Fibroblast of the aortic adventitia (primary cell): ENCODE measurements around the gene MARS1. TPM values are rescaled to one million over a fixed set of nuclear protein-coding genes. Genes with fewer than 3 reads are reported as not detected.
"Not testable (repeated sequence)": the region's sequence is repeated elsewhere in the genome, so short reads cannot be mapped to it uniquely, and the experiment has no call there.

Experiments
- DNase-seq: peaks from one replicate; pipeline ENCODE4 v3.0.0-alpha.2; 2010; ENCODE audit warnings: low read depth
- H3K4me3 ChIP-seq: 2 replicates; pipeline ENCODE4 v1.5.1; 2011; ENCODE audit warnings: low read depth, mild to moderate bottlenecking, control low read depth, low read length, moderate library complexity
- total RNA-seq: library from RNA; depleted of rRNA; stranded (reverse); fragments of >200 nt; gene quantifications from 2 replicates; pipeline ENCODE4 v1.2.3, GENCODE V29; 2012; ENCODE audit warnings: low replicate concordance
- TF ChIP-seq, protein P1 (sequence below): IDR thresholded peaks from 2 replicates; pipeline ENCODE4 v1.5.1; 2011; ENCODE audit warnings: mild to moderate bottlenecking, low read length, control low read depth, inconsistent platforms; ENCODE audit not compliant: insufficient read depth

Gene MARS1
- 185 and 272 TPM in 2 replicates for total RNA-seq

DNA sequence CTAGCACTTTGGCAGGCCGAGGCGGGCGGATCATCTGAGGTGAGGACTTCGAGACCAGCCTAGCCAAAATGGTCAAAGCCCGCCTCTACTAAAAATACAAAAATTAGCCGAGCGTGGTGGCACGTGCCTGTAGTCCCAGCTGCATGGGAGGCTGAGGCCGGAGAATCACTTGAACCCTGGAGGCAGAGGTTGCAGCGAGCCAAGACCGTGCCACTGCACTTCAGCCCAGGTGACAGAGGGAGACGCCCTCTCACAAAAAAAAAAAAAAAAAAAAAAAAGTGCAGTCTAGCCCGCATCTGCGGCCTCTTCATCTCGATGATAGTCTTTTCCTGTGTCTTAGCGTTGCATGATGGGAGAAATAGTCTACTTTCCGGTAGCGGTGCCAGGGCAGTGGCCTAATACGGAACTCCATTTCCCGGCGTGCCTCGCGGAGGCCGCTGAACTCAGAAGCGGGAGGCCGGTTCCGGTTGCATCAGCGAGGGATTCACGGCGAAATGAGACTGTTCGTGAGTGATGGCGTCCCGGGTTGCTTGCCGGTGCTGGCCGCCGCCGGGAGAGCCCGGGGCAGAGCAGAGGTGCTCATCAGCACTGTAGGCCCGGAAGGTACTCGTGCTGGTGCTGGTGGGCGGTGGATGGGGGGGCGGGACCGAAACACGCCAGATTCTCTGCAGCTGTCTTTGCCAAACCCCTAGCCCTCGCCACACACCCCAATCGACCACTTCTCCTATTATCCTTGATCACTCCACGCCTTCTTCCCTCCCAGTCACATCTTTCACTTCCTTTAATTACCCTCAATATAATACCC is at the start of gene MARS1:
Gene MARS1 (plus strand): TSS at position 472 of the 805 bp plus-strand sequence. CDS start 23 bp downstream, at position 495.
- peak; percentile 97 for DNase-seq
- TF ChIP-seq, protein P1, sequence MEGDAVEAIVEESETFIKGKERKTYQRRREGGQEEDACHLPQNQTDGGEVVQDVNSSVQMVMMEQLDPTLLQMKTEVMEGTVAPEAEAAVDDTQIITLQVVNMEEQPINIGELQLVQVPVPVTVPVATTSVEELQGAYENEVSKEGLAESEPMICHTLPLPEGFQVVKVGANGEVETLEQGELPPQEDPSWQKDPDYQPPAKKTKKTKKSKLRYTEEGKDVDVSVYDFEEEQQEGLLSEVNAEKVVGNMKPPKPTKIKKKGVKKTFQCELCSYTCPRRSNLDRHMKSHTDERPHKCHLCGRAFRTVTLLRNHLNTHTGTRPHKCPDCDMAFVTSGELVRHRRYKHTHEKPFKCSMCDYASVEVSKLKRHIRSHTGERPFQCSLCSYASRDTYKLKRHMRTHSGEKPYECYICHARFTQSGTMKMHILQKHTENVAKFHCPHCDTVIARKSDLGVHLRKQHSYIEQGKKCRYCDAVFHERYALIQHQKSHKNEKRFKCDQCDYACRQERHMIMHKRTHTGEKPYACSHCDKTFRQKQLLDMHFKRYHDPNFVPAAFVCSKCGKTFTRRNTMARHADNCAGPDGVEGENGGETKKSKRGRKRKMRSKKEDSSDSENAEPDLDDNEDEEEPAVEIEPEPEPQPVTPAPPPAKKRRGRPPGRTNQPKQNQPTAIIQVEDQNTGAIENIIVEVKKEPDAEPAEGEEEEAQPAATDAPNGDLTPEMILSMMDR: no peak
- H3K4me3 ChIP-seq: peak within 1 kb of the TSS; percentile 99

DNA sequence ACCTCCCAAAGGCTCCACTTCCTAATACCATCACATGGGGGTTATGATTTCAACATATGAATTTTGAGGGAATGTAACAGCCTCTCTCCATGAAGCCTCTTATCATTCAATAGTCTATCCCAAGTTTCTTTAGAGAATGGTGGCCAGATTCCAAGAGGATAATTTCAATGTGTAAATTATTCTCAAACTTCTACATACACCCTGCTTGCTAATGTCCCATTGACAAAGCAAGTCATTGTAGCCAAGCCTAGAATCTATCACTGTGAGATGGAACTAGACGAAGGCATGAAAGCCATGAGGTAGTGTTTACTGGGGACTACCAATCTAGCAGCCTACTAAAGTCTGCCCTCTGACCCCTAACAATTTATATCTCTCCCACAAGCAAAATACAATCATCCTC is 49.5 kb upstream of the MARS1 start:
- no peak for DNase-seq
- TF ChIP-seq, protein P1: no peak
- no peak overlapping the region for H3K4me3 ChIP-seq

DNA sequence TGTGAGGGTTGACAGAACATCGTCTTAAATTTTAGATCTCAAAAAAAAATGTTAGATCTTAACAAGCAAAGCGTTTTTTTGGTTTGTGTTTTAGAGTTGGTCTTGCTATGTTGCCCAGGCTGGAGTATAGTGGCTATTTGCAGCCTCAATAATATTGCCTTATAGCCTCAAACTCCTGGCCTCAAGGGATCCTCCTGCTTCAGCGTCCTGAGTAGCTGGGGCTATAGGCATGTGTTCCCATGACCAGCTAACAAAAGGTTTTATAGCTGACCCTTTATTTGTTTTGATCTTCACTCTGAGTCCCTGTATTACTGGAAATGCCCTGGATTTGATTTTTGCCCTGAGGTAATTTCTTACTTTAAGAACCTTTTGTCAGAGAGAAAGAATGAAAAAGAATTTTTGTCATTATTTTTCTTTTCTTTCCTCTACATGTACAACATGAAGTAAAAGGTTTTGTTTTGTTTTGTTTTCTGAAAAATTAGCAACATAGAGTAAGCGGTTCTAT is 48.1 kb upstream of the MARS1 start:
- H3K4me3 ChIP-seq: no peak overlapping the region
- no peak for DNase-seq
- TF ChIP-seq, protein P1: no peak

DNA sequence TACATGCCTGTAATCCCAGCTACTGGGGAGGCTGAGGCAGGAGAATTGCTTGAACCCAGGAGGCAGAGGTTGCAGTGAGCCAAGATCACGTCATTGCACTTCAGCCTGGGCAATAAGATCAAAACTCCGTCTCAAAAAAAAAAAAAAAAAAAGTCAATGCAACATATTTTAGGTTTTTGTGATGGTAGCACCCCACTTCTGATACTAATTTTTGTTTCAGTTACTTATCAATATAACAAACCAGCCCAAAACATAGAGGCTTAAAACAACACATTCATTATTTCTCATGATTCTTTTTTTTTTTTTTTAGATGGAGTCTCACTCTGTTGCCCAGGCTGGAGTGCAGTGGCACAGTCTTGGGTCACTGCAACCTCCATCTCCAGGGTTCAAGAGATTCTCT is 46.5 kb upstream of the MARS1 start:
- H3K4me3 ChIP-seq, DNase-seq: not testable (repeated sequence)

DNA sequence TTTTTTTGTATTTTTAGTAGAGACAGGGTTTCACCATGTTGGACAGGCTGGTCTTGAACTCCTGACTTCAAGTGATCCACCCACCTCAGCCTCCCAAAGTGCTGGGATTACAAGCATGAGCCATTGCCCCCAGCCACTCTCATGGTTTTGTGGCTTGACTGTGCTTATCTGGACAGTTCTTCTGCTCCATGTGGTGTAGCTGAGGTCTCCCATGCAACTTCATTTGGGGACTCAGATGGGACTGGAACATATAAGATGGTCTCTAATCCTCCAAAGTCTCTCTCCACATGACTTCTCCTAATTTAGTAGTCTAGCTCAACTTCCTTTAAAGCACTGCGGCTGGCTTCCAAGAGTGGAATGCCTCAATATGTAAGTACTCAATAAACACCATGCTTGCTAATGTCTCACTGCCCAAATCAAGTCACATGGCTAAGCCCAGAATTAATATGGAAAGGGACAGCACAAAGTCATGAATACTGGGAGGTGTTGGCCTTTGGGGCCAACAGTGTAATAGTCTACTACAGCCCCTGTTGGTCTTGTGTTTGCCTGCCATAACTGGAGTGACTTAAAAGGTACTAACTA is 45.9 kb upstream of the MARS1 start:
- H3K4me3 ChIP-seq: no peak overlapping the region
- TF ChIP-seq, protein P1: no peak
- no peak for DNase-seq

DNA sequence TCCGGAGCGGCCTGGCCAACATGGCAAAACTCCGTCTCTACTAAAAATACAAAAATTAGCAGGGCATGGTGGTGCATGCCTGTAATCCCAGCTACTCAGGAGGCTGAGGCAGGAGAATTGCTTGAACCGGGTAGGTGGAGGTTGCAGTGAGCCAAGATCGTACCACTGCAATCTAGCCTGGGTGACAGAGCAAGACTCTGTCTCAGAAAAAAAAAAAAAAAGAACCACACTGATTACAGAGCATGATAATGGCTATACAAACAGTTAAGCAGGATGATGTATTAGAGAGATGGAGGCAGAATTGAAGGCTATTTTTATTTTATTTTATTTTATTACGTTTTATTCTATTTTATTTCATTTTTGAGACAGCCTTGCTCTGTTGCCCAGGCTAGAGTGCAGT is 43.5 kb upstream of the MARS1 start:
- not testable (repeated sequence) for DNase-seq, H3K4me3 ChIP-seq

DNA sequence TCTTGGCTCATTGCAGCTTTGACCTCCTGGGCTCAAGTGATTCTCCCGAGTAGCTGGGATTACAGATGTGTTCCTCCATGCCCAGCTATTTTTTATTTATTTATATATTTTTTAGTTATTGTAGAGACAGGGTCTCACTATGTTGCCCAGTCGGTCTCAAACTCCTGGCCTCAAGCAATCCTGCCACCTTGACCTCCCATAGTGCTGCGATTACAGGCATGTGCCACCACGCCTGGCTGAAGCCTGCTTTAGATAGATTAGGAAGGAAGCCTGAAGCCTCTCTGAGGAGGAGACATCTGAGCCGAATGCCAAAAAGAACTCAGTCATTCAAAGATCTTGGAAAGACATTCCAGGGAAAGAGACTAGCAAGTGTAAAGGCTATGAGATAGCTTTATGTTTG is 43.1 kb upstream of the MARS1 start:
- H3K4me3 ChIP-seq: no peak overlapping the region
- TF ChIP-seq, protein P1: no peak
- DNase-seq: no peak
